Suppressor macrophage treated with lipopolysaccharide for 1 hour (primary cell): ENCODE measurements around the gene LRCOL1.
A peak's percentile ranks its signal among the peaks of the same experiment; 100 is the strongest.
"Not testable (repeated sequence)": the region's sequence is repeated elsewhere in the genome, so short reads cannot be mapped to it uniquely, and the experiment has no call there.

ENCODE experiments used
- DNase-seq, 3 donors: peaks; one replicate each; pipeline ENCODE4 v3.0.0-alpha.2; 2020 to 2022

The LRCOL1 gene

DNA sequence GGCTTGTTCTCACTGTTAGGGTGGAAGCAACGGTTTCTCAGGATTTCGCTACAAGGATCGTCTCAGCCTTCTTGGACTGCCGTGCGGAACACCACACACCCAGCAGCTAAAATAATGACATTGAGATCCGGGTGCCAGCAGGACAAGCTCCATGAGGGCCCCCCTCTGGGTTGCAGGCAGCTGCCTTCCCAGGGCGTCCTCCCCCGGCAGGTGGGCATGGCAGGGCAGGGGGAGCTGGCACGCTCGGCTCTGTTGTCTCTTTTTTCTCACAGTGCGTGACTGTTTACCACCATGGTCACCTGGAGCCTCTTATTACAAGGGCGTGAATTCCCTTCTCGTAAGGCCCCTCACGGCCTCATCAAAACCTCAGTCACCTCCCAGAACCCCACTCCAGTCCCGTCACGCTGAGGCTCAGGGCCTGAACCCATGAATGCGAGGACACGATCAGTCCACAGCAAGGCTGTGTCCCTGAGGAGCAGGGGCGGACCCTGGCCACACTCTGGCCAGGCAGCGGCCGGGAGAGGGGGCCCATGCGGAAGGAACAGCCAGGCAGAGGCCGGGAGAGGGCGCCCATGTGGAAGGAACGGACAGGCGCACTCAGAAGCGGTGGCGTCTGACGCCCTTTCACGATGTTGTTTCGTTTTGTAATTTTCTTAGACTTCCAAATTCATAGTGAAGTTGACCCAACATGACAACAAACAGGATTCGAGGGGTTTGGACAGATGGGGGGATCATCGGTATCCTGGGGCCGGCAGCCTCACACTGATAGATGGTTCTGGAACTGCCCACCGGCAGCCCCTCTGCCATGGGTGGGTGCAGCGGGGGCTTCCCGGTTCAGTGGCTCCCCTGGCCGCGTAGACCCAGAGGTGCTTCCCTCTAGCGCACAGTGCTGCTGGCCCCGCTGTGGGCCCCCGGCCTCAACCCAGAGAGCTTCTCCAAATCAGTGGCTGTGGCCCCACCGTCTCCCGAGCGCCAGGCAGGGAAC lies 10.0 kb downstream of the LRCOL1 start:
- DNase-seq = peak; percentile 74 to 89 (median 78)

GRCh38 chr12:132599502-132599901 lies 10.9 kb downstream of the LRCOL1 start:
- not testable (repeated sequence) for DNase-seq

DNA sequence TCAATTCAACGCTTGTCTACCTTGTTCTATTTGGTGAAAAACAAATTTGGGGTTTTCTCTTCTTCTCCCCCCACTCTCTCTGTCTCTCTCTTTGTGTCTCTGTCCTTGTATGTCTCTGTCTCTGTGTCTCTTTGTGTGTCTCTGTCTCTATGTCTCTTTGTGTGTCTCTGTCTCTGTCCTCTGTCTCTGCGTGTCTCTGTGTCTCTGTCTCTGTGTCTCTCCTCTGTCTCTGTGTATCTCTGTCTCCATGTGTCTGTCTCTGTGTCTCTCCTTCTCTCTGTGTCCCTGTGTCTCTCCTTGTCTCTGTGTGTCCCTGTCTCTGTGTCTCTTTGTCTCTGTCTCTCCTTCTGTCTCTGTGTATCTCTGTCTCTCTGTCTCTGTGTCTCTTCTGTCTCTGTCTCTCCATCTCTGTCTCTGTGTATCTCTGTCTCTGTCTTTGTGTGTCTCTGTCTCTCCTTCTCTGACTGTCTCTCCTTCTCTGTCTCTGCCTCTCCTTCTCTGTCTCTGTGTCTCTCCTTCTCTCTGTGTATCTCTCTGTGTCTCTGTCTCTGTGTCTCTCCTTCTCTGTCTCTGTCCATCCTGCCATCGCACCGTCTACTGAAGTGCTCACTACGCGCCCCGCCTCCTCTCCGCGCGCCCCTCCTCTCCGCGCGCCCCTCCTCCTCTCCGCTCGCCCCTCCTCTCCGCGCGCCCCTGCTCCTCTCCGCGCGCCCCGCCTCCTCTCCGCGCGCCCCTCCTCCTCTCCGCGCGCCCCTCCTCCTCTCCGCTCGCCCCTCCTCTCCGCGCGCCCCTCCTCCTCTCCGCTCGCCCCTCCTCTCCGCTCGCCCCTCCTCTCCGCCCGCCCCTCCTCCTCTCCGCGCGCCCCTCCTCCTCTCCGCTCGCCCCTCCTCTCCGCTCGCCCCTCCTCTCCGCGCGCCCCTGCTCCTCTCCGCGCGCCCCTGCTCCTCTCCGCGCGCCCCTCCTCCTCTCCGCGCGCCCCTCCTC lies 12.8 kb downstream of the LRCOL1 start:
- peak in 2 of 3 donors; percentile 27 to 33 for DNase-seq

GRCh38 chr12:132596016-132596415 lies 14.4 kb downstream of the LRCOL1 start:
- no peak for DNase-seq

- no peak for DNase-seq
Observed at GRCh38 chr12:132595183-132595582, 15.2 kb downstream of the LRCOL1 start.

- DNase-seq = peak; percentile 64 to 77 (median 70)
Observed at GRCh38 chr12:132593938-132594358, 16.4 kb downstream of the LRCOL1 start.

DNA sequence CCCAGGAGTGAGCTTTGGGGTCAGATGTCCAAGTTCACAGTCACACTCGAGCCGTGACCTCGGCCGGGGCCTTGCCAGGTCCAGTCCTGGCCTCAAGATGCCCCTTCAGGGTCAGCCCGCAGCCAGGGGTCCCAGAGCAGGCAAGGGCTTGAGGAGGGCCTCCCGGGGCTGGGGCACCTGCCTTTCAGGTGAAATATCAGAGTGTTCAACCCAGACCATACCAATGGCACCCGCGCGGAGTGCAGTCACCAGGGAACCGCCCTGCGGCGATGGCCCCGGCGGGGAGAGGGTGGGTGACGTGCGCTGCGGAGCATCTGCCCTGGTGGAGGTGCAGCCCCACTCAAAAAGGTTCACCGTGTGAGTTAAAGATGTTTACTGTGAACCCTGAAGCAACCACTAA lies 16.9 kb downstream of the LRCOL1 start:
- DNase-seq = no peak

GRCh38 chr12:132593071-132593470 lies 17.3 kb downstream of the LRCOL1 start:
- DNase-seq = no peak

GRCh38 chr12:132592282-132592970 lies 18.0 kb downstream of the LRCOL1 start:
- no peak for DNase-seq

DNA sequence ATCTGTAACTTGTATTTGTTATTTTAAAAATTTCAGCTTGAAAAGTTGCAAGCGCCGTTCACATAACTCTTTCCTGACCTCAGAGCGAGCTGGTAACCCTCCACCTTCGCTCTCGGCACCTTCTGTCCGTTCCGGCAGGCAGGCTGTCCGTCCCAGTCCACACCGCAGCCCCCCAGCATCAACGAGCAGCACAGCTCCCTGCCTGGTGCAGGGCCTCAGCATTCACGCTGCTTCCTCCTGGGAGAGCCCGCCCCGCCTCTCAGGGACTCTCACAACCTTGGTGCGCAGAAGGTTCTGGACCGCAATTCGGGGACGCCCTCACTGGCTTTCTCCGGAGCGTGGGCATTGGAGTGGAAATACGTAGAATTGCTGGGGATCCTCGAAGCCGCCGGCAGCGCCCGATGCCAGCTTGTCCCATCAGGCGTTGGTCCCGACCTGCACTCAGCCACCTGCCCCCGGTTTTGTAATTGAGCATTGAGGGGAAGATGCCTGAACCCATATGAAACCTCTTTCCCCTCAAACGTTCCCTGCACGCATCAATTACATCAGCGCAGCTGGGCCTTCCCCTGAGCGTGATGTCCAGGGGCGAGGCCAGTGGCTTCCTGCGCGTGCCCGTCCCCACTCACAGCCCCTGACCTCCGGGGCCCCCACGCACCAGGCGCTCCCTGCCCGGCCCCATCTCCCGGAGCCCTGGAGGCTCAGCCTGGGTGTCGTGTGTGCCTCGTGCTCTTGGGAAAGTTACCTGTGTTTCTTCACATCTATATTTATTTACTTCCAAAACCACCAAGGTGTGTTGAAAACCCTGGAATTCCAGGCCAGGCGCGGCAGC lies 19.1 kb downstream of the LRCOL1 start:
- no peak for DNase-seq

GRCh38 chr12:132588821-132589669 lies 21.3 kb downstream of the LRCOL1 start:
- DNase-seq = peak; percentile 60 to 71 (median 65)

DNA sequence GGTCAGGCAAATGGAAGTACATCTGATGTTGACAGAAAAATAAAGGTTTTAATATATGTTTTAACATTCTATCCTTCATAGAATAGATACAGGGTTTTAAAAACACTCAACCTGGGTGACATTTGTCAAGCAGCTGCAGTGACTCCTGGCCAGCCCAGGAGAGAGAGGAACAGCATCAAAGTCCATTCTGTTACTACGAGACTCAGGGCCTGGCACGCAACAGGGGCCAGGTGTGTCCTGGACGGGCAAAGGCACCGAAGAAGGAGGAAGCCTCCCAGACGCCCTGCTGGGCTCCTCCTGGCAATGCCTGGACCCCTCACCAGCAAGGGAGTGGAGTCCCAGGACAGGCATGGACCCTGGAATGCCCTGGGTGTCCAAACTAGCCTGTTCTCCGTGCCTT lies 22.1 kb downstream of the LRCOL1 start:
- no peak for DNase-seq

- no peak for DNase-seq
Observed at GRCh38 chr12:132587781-132588180, 22.6 kb downstream of the LRCOL1 start.

- DNase-seq = no peak
Observed at GRCh38 chr12:132586929-132587328, 23.5 kb downstream of the LRCOL1 start.

DNA sequence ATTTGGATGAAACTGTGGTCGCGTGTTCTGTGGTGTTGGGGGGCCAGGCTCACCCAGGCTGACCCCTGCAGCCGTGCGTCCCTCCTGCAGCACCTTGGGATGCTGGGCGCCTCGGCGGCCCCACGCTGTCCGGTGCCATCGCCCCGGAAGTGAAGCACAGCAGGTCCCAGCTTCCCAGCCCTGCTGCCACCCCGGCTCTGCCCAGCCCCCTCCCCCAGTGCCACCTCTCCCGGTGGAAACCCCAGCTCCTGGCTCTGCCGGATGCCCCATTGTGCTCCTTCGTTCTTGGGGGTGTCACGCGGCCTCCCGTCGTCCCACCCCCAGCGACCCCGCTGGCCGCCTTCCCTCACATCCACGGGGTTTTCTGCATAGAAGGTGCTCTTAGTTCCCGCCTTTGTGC lies 25.2 kb downstream of the LRCOL1 start:
- DNase-seq = no peak

DNA sequence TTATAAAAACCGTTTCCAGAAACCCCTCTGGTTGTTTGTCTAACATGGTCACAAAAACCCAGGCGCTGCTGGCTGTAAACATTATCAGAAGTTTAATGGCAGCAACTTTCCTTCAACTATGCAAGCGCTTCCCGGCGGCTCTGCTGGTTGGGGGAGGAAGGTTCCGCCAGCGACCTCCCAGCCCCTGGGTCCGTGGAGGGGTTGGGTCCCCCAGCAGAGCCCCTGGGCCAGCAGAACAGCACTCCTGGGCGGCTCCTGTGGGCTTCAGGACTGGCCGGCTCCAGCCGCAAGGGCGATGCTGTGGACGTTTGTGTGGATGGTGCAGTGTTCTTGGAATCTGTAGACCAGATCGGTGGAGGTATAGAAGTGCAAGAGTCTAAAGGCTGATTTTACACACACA lies 26.0 kb downstream of the LRCOL1 start:
- no peak for DNase-seq

GRCh38 chr12:132583736-132584135 lies 26.6 kb downstream of the LRCOL1 start:
- DNase-seq = no peak

- DNase-seq = no peak
Observed at GRCh38 chr12:132583411-132583710, 27.0 kb downstream of the LRCOL1 start.

DNA sequence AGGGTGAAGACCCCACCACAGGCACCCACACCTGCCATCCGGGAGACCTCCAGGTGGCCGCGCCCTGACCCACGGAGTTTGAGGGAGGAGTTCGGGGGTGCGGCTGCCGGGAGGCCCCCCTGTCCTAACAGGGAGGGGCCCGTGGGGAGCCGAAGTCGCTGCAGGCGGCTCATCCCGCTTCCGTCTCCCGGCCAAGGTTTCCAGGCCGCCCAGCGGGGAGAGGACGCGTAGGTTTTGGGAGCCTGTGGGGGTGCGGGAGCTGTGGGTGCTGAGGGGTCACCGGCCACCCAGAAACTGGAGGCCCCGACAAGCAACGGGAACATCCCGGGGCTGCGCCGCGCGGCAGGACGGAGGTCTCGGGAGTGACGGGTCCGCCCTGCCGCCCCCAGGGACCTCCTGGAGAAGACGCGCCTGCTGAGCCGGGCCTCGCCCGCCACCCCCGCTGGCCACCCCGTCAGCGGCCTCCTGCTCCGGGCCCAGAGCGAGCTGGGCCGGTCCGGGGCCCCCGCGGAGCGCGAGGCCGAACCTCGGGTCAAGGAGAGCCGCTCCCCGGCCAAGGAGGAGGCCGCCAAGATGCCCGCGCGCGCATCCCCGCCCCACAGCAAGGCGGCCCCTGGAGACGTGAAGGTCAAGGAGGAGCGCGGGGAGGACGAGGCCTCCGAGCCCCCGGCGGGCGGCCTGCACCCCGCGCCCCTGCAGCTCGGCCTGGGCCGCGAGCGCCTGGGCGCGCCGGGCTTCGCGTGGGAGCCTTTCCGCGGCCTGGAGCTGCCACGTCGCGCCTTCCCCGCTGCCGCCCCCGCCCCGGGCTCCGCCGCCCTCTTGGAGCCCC lies 27.6 kb downstream of the LRCOL1 start:
- DNase-seq = no peak

GRCh38 chr12:132582058-132582420 lies 28.3 kb downstream of the LRCOL1 start:
- no peak for DNase-seq
